Endothelial cell (in vitro differentiated cells): ENCODE results near the gene SHF. TPM values are rescaled to one million over a fixed set of nuclear protein-coding genes. Genes with fewer than 3 reads are reported as not detected.

Source experiments
- DNase-seq: peaks from one replicate; pipeline ENCODE4 v3.0.0; 2021; ENCODE audit warnings: low spot score
- H3K27ac Mint-ChIP-seq: one replicate; pipeline ENCODE4 v1.8.0; 2021; ENCODE audit warnings: mixed read lengths, inconsistent platforms; ENCODE audit not compliant: unreplicated experiment
- H3K27me3 Mint-ChIP-seq: one replicate; pipeline ENCODE4 v1.8.0; 2021; ENCODE audit warnings: mild to moderate bottlenecking, moderate library complexity, mixed read lengths, inconsistent platforms; ENCODE audit not compliant: unreplicated experiment
- H3K36me3 Mint-ChIP-seq: one replicate; pipeline ENCODE4 v1.8.0; 2021; ENCODE audit warnings: mild to moderate bottlenecking, low read depth, mixed read lengths, inconsistent platforms; ENCODE audit not compliant: unreplicated experiment
- H3K4me1 Mint-ChIP-seq: one replicate; pipeline ENCODE4 v1.8.0; 2021; ENCODE audit warnings: mild to moderate bottlenecking, mixed read lengths, inconsistent platforms; ENCODE audit not compliant: unreplicated experiment
- H3K4me3 Mint-ChIP-seq: one replicate; pipeline ENCODE4 v1.8.0; 2021; ENCODE audit warnings: mild to moderate bottlenecking, mixed read lengths, inconsistent platforms; ENCODE audit not compliant: unreplicated experiment
- H3K9me3 Mint-ChIP-seq: one replicate; pipeline ENCODE4 v1.8.0; 2021; ENCODE audit warnings: mixed read lengths, inconsistent platforms; ENCODE audit not compliant: unreplicated experiment
- total RNA-seq: library from RNA; stranded (reverse); fragmentation: NEBNext Ultra II Directional; extraction: Animal tissue kit (Norgen Biotek cat#: 25700); gene quantifications from one replicate; pipeline ENCODE4 v1.2.1, GENCODE V29; 2021; ENCODE audit not compliant: unreplicated experiment
- TF ChIP-seq, protein P1 (sequence below): fragments of 200-600 bp; sonication (generic); IDR thresholded peaks from one replicate; pipeline ENCODE4 v1.5.0; 2021; ENCODE audit warnings: antibody characterized with exemption; ENCODE audit not compliant: unreplicated experiment

SHF gene
- total RNA-seq, 1 donor from 2014 or later = 23.0 TPM

DNA sequence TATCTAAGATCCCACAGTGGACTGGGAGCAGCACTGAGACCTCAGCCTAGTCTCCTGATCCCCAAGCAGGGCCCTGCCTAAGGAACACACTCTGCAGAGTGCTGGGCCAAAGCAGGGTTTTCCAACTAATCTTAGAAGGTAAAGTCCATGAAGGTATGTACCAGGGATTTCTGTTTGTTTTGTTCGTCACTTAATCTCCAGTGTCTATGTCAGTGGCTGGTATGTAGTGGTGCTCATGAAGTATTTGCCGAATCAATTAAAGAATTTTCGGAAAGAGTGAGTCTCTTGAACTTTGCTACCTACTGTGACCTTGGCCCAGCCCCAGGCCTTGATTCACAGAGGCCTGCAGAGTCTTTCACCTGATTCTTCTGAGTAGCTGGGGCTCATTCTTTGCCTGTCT lies 56.3 kb downstream of the SHF start:
- Mint-ChIP-seq H3K36me3 (peaks cover 8% of the 10 kb centered on the region), H3K27me3 (peaks cover 46% of the 10 kb centered on the region), H3K4me1 (peaks cover 7% of the 10 kb centered on the region), H3K9me3 (no peaks in the 10 kb centered on the region), H3K4me3 (peak overlapping the region; percentile 23), H3K27ac (no peak overlapping the region)
- TF ChIP-seq, protein P1, sequence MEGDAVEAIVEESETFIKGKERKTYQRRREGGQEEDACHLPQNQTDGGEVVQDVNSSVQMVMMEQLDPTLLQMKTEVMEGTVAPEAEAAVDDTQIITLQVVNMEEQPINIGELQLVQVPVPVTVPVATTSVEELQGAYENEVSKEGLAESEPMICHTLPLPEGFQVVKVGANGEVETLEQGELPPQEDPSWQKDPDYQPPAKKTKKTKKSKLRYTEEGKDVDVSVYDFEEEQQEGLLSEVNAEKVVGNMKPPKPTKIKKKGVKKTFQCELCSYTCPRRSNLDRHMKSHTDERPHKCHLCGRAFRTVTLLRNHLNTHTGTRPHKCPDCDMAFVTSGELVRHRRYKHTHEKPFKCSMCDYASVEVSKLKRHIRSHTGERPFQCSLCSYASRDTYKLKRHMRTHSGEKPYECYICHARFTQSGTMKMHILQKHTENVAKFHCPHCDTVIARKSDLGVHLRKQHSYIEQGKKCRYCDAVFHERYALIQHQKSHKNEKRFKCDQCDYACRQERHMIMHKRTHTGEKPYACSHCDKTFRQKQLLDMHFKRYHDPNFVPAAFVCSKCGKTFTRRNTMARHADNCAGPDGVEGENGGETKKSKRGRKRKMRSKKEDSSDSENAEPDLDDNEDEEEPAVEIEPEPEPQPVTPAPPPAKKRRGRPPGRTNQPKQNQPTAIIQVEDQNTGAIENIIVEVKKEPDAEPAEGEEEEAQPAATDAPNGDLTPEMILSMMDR = no peak
- DNase-seq = no peak

DNA sequence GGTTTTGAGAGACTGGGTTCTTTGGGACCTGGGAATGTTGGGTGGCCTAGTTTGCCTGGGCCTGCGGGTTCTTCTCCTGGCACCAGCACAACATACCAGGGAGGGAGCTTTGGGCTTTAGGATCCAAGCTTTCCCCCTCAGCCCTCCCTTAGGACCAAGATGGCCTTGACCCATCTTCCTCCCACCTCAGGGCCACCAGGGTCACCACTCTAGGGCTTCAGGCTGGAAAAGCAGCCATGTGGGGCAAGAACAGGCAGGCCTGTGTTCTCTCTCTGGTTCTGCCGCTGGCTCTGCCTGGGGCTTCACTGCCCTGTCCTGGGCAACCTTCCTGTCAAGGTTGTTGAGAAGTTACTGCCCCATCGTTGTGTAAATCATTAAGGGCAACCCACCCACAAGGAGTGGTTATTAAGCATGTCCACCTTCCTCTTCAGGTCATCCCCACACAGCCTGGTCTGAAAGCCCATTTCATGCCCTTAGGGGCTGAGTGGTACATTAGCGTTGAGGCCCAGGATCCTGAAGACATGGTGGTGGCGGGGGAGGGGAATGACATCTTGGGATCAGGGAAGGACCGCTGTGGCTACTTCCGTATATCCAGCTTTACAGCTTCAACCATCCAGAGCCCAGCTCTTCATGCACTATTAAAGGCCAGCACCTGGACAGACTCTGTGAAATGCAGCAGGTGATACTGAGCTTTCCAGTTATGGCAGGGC lies 57.3 kb downstream of the SHF start:
- H3K4me1 Mint-ChIP-seq = peaks cover 7% of the 10 kb centered on the region

DNA sequence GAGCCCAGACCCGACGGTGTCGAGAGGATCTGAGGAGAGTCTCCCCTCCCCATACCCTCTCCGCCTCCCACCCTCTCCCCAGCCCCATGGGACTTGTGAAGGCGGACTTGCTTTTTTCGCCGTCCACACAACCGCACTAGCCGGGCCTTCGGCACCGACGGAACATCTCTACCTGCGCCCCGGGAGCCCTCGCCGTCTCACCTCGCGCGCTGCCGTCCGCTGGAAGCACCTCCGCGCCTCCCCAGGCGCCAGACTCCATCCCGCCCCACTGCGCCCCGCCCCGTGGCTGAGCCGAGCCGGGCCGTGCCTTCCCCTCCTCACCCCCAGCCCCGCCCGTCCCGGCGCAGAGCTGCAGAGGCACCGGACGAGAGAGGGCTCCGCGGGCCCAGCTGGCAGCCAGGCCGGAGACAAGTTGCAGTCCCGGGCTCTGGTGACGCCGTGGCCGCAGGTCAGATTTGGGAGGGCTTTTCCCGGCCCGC lies 58.1 kb downstream of the SHF start, which contains the start of the genes DUOX1 and DUOXA1:
Gene DUOX1 (plus strand): TSS at position 344 of the 479 bp plus-strand sequence. CDS start 1,973 bp downstream, outside the sequence.
Gene DUOXA1 (minus strand): TSS at position 229 of the 479 bp plus-strand sequence. CDS start 6,865 bp downstream, outside the sequence.
- Mint-ChIP-seq H3K4me1 (peaks cover 4% of the 10 kb centered on the region), H3K36me3 (peaks cover 8% of the 10 kb centered on the region), H3K27ac (no peak within 1 kb of the TSS), H3K27me3 (peaks cover 44% of the 10 kb centered on the region), H3K9me3 (no peaks in the 10 kb centered on the region), H3K4me3 (no peak within 1 kb of the TSS)
- TF ChIP-seq, protein P1 = no peak
- peak; percentile 29 for DNase-seq

More for the DNA sequence above, 57.3 kb downstream of the SHF start:
- no peak overlapping the region for H3K27ac Mint-ChIP-seq
- TF ChIP-seq, protein P1 = no peak
- no peak overlapping the region for H3K4me3 Mint-ChIP-seq
- H3K9me3 Mint-ChIP-seq = no peaks in the 10 kb centered on the region
- H3K36me3 Mint-ChIP-seq = peaks cover 8% of the 10 kb centered on the region
- H3K27me3 Mint-ChIP-seq = peaks cover 46% of the 10 kb centered on the region
- no peak for DNase-seq

DNA sequence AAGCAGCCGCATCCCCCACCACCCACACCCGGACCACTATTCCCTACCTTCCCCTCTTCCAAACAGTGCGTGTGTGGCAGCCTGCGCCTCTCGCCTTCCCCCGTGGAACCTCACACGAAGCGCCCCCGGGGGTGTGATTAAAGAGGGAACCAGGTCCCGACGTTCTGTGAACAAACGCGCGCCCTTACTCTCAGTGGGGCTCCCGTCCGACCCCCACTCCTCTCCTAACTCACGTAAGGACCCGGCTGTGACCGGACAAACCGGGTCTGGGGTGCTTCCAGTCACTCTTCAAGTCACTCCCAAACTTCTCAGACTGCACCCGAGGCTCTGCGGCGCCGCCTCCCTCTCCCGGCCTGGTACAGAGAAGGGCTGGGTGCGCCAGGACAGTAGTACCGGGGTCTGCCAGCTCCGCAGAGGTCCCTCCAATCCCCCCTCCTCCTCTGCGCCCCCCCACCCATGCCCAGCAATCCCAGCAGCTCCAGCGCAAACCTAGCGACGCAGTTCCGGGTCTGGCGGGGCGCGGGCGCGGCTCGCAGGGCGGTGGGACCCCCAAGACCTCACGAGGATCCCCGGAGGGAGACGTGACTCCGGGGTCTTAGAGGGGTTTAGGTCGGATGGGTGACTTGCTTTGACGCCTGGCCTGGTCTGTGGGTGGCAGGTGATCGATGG lies 58.7 kb downstream of the SHF start:
- Mint-ChIP-seq H3K27me3 (peaks cover 40% of the 10 kb centered on the region), H3K4me1 (peaks cover 2% of the 10 kb centered on the region), H3K36me3 (peaks cover 8% of the 10 kb centered on the region), H3K4me3 (no peak overlapping the region), H3K27ac (no peak overlapping the region), H3K9me3 (no peaks in the 10 kb centered on the region)
- DNase-seq = no peak
- TF ChIP-seq, protein P1 = no peak
